ENCODE measurements around the gene OXLD1. TPM values are rescaled to one million over a fixed set of nuclear protein-coding genes. Genes with fewer than 3 reads are reported as not detected.

OXLD1 gene
- total RNA-seq, 2 experiments from 2014 or later: 48.5 to 52.3 TPM

DNA sequence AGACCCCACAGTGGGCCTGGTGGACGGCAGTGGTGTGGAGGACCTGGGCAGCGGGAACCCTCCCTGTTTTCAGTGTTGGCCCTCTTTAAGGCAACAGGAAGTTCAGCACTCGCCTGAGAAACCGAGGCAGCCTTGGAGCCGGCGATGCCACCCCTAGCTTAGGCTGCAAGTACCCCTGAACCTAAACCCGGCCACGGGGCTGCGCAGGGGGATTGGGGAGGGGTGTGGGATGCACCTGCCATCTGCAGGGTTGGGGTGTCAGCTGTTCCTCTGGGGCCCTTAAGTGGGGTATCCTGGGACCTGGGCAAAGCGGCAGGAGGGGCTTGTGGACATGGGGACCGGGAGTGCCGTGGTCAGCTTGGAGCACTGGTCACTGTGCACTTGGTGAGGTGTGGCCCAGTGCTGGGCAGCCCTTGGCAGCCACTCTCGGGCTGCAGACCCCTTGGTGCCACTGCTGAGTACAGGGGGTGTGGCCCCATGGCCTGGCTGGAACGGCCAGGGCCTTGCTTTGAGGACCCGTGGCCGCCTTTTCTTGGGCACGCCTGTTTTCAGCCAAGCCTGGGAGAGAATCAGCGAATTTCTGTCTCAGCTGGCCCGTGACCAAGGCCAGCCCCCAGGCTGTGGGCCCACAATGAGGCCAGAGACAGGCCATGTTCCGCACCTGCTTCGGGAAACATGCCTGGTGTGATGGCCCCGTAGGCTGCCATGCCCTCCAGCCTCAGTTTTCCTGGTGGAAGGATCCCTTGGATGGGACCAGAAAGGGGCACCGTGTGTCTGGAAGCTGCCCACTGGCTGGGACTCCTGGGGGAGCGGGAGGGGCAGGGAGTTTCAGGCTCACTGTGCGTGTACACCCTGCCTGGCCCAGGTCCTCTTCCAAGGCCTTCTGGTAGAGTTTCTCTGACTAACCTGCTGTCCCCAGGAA is 41.6 kb upstream of the OXLD1 start:
- no peaks in the 10 kb centered on the region for H3K27me3 Mint-ChIP-seq (ENCODE audit: low read depth)
- H3K27ac Mint-ChIP-seq: no peak overlapping the region
- peaks cover 36% of the 10 kb centered on the region for H3K4me1 Mint-ChIP-seq (ENCODE audit: low read depth)
- H3K4me3 Mint-ChIP-seq: no peak overlapping the region
- no peaks in the 10 kb centered on the region for H3K9me3 Mint-ChIP-seq (ENCODE audit: insufficient read depth)
- peaks cover 44% of the 10 kb centered on the region for H3K36me3 Mint-ChIP-seq (ENCODE audit: low read depth)
- ChIA-PET CTCF (no interaction called here), POLR2A (no interaction called here)
- no peak for ATAC-seq
- no peak for DNase-seq

DNA sequence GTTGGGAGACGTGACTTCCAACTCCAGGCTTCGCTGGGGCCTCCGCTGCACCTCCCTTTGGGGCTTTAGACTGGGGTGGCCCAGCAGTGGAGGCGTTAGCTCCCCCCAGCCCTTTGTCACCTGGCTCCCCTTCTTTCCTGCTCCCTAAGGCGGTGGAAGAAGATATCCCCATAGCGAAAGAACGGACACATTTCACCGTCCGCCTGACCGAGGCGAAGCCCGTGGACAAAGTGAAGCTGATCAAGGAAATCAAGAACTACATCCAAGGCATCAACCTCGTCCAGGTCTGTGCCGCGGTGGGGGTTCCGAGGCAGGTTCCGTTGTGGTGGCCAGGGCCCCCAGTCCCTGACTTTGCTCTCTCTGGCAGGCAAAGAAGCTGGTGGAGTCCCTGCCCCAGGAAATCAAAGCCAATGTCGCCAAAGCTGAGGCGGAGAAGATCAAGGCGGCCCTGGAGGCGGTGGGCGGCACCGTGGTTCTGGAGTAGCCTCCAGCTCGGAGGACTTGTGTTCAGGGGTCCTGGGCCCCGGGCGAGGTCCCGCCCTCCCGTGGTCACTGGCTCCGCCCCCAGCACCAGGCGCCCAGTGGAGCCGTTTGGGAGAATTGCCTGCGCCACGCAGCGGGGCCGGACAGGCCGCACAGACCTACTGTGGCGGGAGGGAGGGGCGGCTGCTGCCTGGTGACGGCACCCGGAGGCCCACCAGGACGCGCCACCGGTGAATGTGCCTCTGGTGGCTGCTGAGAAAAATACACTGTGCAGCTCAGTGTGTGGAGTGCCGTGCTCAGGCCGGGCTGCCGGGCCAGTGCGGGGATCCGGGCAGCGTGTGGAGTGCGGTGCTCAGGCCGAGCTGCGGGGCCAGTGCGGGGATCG is 40.6 kb upstream of the OXLD1 start:
- H3K27me3 Mint-ChIP-seq (ENCODE audit: low read depth): no peaks in the 10 kb centered on the region
- no peak overlapping the region for H3K4me3 Mint-ChIP-seq
- H3K27ac Mint-ChIP-seq: no peak overlapping the region
- H3K9me3 Mint-ChIP-seq (ENCODE audit: insufficient read depth): no peaks in the 10 kb centered on the region
- POLR2A ChIA-PET: interaction anchor here (1.0 kb wide), 1 partner anchor 24 kb away, joined by 3 read pairs; no protein-coding TSS in a partner anchor
- peaks cover 51% of the 10 kb centered on the region for H3K36me3 Mint-ChIP-seq (ENCODE audit: low read depth)
- DNase-seq: no peak
- no peak for ATAC-seq
- CTCF ChIA-PET: no interaction called here
- H3K4me1 Mint-ChIP-seq (ENCODE audit: low read depth): peaks cover 36% of the 10 kb centered on the region

DNA sequence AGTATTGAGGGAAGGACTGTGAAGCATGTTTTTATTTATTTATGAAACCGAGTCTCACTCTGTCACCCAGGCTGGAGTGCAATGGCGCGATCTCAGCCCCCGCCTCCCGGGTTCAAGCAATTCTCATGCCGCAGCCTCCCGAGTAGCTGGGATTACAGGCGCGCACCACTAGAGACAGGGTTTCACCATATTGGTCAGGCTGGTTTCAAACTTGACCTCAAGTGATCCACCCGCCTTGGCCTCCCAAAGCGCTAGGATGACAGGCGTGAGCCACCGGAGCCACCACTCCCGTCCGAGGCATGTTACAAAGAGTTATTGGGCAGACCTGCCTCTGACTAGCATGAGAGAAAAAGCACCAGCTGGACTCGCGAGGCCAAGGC is 39.8 kb upstream of the OXLD1 start:
- Mint-ChIP-seq H3K27ac (no peak overlapping the region), H3K36me3 (ENCODE audit: low read depth) (peaks cover 55% of the 10 kb centered on the region), H3K27me3 (ENCODE audit: low read depth) (no peaks in the 10 kb centered on the region), H3K4me1 (ENCODE audit: low read depth) (peaks cover 41% of the 10 kb centered on the region), H3K4me3 (no peak overlapping the region), H3K9me3 (ENCODE audit: insufficient read depth) (no peaks in the 10 kb centered on the region)
- POLR2A ChIA-PET: interaction anchor here (1.0 to 5.3 kb wide), 2 partner anchors 22 to 23 kb away, joined by 3 to 50 read pairs; partner anchors contain the start of genes ARL16 and HGS
- CTCF ChIA-PET: no interaction called here
- ATAC-seq (no peak), DNase-seq (no peak)

DNA sequence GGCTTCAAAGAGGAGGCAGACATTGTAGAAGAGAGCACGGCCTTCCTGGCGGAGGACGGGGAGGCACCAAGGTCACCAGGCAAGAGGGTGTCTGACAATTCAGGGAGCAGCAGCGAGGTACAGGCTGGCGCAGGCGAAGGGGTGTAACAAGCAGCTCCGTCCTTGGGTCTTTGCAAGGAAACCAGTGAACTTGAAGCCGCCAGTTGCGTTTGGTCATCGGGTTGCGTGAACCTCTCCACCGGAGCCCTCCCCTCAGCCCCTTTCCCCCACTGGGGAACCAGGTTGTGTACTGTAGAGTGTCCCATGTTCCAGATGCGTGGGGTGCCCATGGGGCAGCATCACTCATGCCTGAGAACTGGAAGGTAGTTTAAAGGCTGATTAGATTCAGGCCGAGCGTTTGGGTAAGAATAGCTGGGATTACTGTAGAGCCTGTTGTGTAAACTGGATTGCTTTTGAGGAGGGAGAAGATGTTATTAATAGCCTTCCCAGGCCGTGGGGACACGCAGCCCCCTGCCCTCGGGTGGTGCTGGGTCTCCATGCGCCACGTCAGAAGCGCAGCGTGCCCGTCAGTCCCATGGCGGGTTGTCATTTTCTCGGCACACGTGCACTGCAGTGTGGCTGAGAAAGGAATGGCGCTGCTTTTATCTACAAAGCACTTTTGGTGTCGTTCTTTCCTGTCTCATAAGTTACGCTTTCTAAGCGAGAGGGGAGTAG is 39.3 kb upstream of the OXLD1 start:
- ATAC-seq (no peak), DNase-seq (no peak)
- Mint-ChIP-seq H3K4me1 (ENCODE audit: low read depth) (peaks cover 41% of the 10 kb centered on the region), H3K36me3 (ENCODE audit: low read depth) (peaks cover 57% of the 10 kb centered on the region), H3K27ac (no peak overlapping the region), H3K27me3 (ENCODE audit: low read depth) (no peaks in the 10 kb centered on the region), H3K9me3 (ENCODE audit: insufficient read depth) (no peaks in the 10 kb centered on the region), H3K4me3 (peak overlapping the region; percentile 34)
- ChIA-PET POLR2A (interaction anchor here (5.3 kb wide), 1 partner anchor 21 kb away, joined by 50 read pairs; the partner anchor contains the start of genes ARL16 and HGS), CTCF (no interaction called here)

DNA sequence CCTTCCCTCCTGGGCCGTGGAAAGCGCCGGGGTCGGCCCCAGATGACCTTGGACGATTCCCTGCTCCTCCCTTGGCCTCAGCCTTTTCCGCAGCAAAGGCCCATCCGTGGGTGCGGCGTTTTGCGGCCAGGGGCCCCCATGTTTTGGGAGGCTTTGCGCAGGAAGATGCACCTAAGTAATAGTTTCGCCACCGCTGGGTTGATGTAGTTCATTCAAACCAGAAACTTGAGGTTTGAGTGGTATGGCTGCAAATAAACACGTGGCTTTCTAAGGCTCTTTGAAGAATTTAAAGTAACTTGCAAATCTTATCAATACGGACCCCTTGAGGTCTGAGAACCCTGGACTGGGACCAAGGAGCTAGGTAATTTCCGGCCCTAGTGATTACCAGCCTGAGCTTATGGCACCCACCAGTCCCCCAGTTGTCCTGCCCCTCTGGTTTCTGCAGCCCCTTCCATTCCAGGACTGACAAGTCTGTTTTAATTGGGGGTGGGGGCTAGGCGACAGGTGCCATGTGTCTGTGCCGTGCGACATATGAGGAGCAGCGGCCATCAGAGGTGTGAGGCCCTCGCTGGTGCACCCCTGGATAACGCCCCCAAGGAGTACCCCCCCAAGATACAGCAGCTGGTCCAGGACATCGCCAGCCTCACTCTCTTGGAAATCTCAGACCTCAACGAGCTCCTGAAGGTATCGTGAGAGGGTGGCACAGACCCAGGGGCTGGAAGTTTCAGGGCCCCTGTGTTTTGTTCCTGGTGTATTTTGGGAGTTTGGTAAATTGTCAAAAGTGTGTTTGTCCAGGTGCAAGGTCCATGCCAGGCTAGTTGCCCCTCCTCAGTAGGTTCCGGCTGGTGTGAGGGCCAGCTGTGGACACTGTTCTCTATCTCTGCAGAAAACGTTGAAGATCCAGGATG is 37.6 kb upstream of the OXLD1 start:
- Mint-ChIP-seq H3K4me1 (ENCODE audit: low read depth) (peaks cover 33% of the 10 kb centered on the region), H3K27me3 (ENCODE audit: low read depth) (no peaks in the 10 kb centered on the region), H3K27ac (peak overlapping the region; percentile 84), H3K36me3 (ENCODE audit: low read depth) (peaks cover 56% of the 10 kb centered on the region), H3K4me3 (peak overlapping the region; percentile 81), H3K9me3 (ENCODE audit: insufficient read depth) (no peaks in the 10 kb centered on the region)
- POLR2A ChIA-PET: interaction anchor here (0.8 to 5.3 kb wide), 18 partner anchors 7 to 223 kb away, joined by 3 to 50 read pairs (median 5); partner anchors contain the start of genes ARL16, CCDC137, HGS and MAFG
- peak; percentile 57 for DNase-seq
- ATAC-seq: no peak
- CTCF ChIA-PET: interaction anchor here (1.0 to 2.2 kb wide), 3 partner anchors 20 to 41 kb away, joined by 3 to 12 read pairs (median 5); partner anchors contain the start of genes ARL16 and HGS

DNA sequence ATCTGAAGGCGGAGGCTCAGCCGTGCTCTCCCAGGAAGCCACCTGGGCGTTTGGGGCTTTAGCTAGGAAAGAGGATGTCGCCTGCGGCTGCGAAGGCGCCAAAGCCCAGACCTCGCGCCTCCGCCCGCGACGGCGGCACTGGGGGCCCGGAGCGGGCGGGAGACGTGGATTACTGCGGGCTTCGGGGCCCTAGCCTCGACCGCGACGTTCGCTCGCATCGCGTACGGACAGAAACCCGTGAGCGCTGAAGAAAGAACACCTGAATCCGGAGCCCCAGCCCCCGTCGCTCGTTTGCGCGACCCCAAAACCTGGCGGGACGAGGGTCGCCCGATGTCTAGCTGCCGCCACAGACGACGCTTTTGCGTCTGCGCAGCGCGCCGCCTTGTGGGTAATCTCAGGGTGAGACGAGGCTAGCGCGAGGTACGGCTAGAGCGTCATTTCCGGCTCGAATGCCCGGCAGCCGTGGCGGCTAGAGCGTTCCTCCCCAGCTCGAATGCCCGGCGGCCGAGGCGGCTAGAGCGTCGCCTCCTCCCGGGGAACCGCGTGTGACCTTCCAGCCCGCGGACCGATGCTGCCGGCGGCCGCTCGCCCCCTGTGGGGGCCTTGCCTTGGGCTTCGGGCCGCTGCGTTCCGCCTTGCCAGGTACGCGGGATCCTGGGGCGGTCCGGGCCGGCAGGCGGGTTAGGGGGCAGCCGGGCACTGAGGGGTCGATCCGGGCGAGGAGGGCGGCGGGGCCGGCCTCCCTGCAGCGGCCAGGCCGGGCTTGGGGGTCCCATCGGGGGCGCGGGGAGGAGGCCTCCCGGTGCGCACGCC is 36.7 kb upstream of the OXLD1 start, which contains the start of gene MRPL12:
Gene MRPL12, plus strand, starts transcription at position 434 of the 813 bp plus-strand sequence. Its CDS starts 135 bp downstream, at position 569.
- DNase-seq (peak; percentile 94), ATAC-seq (peak; percentile 89)
- H3K36me3 Mint-ChIP-seq (ENCODE audit: low read depth): peaks cover 59% of the 10 kb centered on the region
- ChIA-PET POLR2A (interaction anchor here (0.6 to 5.3 kb wide), 21 partner anchors 8 to 224 kb away, joined by 3 to 50 read pairs (median 4); partner anchors contain the start of genes ARL16, CCDC137, HGS and MAFG), CTCF (interaction anchor here (1.0 to 2.2 kb wide), 8 partner anchors 13 to 189 kb away, joined by 3 to 12 read pairs (median 4); partner anchors contain the start of genes ARL16, CCDC137, HGS and OXLD1)
- peak within 1 kb of the TSS; percentile 96 for H3K27ac Mint-ChIP-seq
- no peaks in the 10 kb centered on the region for H3K9me3 Mint-ChIP-seq (ENCODE audit: insufficient read depth)
- H3K4me1 Mint-ChIP-seq (ENCODE audit: low read depth): peaks cover 35% of the 10 kb centered on the region
- H3K27me3 Mint-ChIP-seq (ENCODE audit: low read depth): no peaks in the 10 kb centered on the region
- peak within 1 kb of the TSS; percentile 95 for H3K4me3 Mint-ChIP-seq

DNA sequence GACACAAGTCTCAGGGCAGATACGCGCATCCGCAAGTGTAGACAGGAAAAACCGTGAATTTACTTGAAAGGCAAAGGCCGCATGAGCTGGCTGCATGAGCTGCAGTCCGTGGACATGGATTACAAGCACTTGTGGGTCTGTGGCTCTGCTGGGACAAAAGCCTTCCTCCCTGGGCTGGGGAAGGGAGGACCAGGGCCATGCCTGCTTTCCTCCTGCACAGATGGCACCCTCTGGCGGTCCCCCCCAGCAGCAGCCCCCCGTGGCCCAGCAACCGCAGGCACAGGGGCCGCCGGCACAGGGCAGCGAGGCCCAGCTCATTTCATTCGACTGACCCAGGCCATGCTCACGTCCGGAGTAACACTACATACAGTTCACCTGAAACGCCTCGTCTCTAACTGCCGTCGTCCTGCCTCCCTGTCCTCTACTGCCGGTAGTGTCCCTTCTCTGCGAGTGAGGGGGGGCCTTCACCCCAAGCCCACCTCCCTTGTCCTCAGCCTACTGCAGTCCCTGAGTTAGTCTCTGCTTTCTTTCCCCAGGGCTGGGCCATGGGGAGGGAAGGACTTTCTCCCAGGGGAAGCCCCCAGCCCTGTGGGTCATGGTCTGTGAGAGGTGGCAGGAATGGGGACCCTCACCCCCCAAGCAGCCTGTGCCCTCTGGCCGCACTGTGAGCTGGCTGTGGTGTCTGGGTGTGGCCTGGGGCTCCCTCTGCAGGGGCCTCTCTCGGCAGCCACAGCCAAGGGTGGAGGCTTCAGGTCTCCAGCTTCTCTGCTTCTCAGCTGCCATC is 35.1 kb upstream of the OXLD1 start:
- Mint-ChIP-seq H3K36me3 (ENCODE audit: low read depth) (peaks cover 64% of the 10 kb centered on the region), H3K4me1 (ENCODE audit: low read depth) (peaks cover 35% of the 10 kb centered on the region), H3K27me3 (ENCODE audit: low read depth) (no peaks in the 10 kb centered on the region), H3K27ac (peak overlapping the region; percentile 96), H3K9me3 (ENCODE audit: insufficient read depth) (no peaks in the 10 kb centered on the region), H3K4me3 (peak overlapping the region; percentile 95)
- POLR2A ChIA-PET: interaction anchor here (0.6 to 5.3 kb wide), 6 partner anchors 10 to 37 kb away, joined by 3 to 50 read pairs (median 9); partner anchors contain the start of genes ARL16, CCDC137, HGS and OXLD1
- no peak for ATAC-seq
- DNase-seq: peak; percentile 44
- CTCF ChIA-PET: interaction anchor here (1.3 to 2.2 kb wide), 7 partner anchors 11 to 188 kb away, joined by 3 to 12 read pairs (median 4); partner anchors contain the start of genes ARL16, CCDC137, HGS and OXLD1

DNA sequence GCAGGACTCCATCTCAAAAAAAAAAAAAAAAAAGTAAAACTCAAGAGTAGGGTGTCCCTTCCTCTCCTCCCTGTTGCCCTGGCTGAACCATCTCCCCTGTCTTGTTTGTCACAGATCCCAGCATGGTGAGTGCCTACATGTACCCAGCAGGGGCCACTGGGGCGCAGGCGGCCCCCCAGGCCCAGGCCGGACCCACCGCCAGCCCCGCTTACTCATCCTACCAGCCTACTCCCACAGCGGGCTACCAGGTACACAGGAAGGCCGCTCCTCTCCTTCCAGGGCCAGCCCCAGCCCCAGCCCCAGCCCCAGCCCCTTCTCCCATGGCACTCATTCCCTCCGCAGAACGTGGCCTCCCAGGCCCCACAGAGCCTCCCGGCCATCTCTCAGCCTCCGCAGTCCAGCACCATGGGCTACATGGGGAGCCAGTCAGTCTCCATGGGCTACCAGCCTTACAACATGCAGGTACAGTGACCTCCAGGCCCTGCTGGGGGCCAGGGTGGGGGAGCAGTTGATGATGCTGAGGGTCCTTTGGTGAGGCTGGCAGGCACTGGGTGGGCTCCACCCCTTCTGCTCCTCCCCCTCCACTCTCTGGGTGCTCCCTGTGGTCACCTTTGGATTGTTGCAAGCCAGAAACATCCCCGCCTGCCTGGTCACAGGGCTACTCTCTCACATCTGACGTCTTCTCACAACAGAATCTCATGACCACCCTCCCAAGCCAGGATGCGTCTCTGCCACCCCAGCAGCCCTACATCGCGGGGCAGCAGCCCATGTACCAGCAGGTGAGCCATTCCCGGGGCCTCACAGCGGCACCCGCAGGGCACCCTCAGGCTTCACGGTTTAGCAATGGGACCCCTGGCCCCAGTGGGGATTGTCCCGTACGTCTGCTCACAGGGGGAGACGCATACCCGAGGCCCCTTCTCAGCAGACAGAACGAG is 34.2 kb upstream of the OXLD1 start:
- ATAC-seq: no peak
- POLR2A ChIA-PET: interaction anchor here (3.6 to 5.3 kb wide), 2 partner anchors 16 to 36 kb away, joined by 31 to 50 read pairs; partner anchors contain the start of genes ARL16, CCDC137, HGS and OXLD1
- peaks cover 58% of the 10 kb centered on the region for H3K36me3 Mint-ChIP-seq (ENCODE audit: low read depth)

More for the DNA sequence above, 34.2 kb upstream of the OXLD1 start:
- H3K9me3 Mint-ChIP-seq (ENCODE audit: insufficient read depth): no peaks in the 10 kb centered on the region
- H3K4me3 Mint-ChIP-seq: peak overlapping the region; percentile 95
- CTCF ChIA-PET: no interaction called here
- no peaks in the 10 kb centered on the region for H3K27me3 Mint-ChIP-seq (ENCODE audit: low read depth)
- H3K4me1 Mint-ChIP-seq (ENCODE audit: low read depth): peaks cover 31% of the 10 kb centered on the region
- peak overlapping the region; percentile 22 for H3K27ac Mint-ChIP-seq
- no peak for DNase-seq
